ENCODE results near the gene SNX33. TPM values are rescaled to one million over a fixed set of nuclear protein-coding genes. Genes with fewer than 3 reads are reported as not detected.
A peak's percentile ranks its signal among the peaks of the same experiment; 100 is the strongest.

The SNX33 gene
- total and polyA plus RNA-seq, 7 experiments from 2014 or later, result 0.13 to 3.4 (median 1.3) TPM

- H3K4me1 ChIP-seq (ENCODE audit: control insufficient read depth in 2 of 2, insufficient read depth in 2 of 2, low read length in 2 of 2), result peaks cover 23 to 24% of the 10 kb centered on the region in 2 donors
- Mint-ChIP-seq H3K27me3 (no peaks in the 10 kb centered on the region), H3K9me3 (no peaks in the 10 kb centered on the region), H3K4me1 (peaks cover 33 to 49% (median 39%) of the 10 kb centered on the region in 7 donors), H3K4me3 (peak within 1 kb of the TSS; percentile 84 to 98 (median 95)), H3K27ac (peak within 1 kb of the TSS; percentile 39 to 98 (median 96)), H3K36me3 (peaks cover 0 to 20% (median 3%) of the 10 kb centered on the region in 5 donors)
- peak within 1 kb of the TSS; percentile 97 for H3K4me3 ChIP-seq (ENCODE audit: low read length)
- intact Hi-C loops (cut with micrococcal nuclease), result loop anchor here (1.0 to 10.0 kb wide), 18 partner anchors 7 to 1782 kb away; partner anchors contain the start of genes MAN2C1 (in 2 of the 2), SNUPN (in 2 of the 2), ARID3B (in 1 of the 2) and C15orf39 (in 1 of the 2)
- H3K27me3 ChIP-seq (ENCODE audit: control insufficient read depth in 2 of 2, insufficient read depth in 2 of 2, low read length in 2 of 2), result no peaks in the 10 kb centered on the region
- ATAC-seq, result peak; percentile 95
- peaks cover 0 to 14% (median 0%) of the 10 kb centered on the region in 3 experiments for H3K36me3 ChIP-seq (ENCODE audit: control insufficient read depth in 2 of 3, insufficient read depth in 3 of 3, low read length in 3 of 3)
- H3K9me3 ChIP-seq (ENCODE audit: control insufficient read depth in 2 of 3, low read length in 3 of 3), result no peaks in the 10 kb centered on the region
- peak within 1 kb of the TSS; percentile 85 for H3K27ac ChIP-seq (ENCODE audit: low read depth, low read length)
- CTCF ChIA-PET, result interaction anchor here (0.6 to 3.8 kb wide), 11 partner anchors 14 to 272 kb away, joined by 3 to 57 read pairs (median 6); partner anchors contain the start of genes MAN2C1, SIN3A and SNUPN
- POLR2A ChIA-PET, result interaction anchor here (0.5 to 7.3 kb wide), 27 partner anchors 9 to 865 kb away, joined by 3 to 175 read pairs (median 5); partner anchors contain the start of genes C15orf39, MAN2C1, NEIL1 and PPCDC
- peak; percentile 75 to 96 (median 93) for DNase-seq
Observed at GRCh38 chr15:75639709-75640482, 7.8 kb upstream of the SNX33 start, which contains the start of gene IMP3. Gene IMP3, minus strand, starts transcription at chr15:75640224. Its CDS starts 56 bp downstream, at chr15:75640168.

DNA sequence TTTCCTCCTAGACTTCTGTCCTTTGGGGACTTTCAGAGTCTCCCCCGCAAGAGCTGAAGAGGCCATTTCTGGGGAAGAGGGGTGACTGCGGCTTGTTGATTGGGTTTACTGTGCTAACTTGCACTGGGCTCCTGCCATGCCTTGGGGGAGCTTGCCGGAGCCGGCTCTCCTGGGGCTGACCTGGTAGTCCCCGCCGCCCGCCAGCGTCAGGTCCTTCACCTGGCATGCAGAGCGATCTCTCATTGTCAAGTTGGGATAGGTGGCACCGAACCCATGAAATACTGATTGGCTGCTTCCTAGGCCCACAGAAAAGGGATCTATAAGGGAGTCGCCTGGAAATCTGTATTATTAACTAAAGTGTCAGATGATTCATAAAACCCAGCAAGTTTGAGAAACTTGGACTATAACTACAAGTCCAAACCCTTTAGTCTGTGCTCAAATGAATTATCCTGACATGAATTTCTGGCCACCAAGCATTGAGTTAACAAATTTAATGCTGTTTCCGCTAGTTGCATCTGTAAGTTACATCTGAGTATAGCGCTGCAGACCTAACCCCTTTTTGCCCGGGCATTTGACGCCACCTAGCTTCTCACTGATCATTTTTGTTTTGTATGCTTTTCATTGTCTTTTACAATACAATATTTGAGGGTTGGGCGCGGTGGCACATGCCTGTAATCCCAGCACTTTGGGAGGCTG is 7.1 kb upstream of the SNX33 start:
- Histone ChIP-seq H3K27ac (ENCODE audit: low read depth, low read length) (peak overlapping the region; percentile 85), H3K36me3 (ENCODE audit: control insufficient read depth in 2 of 3, insufficient read depth in 3 of 3, low read length in 3 of 3) (peaks cover 0 to 14% (median 0%) of the 10 kb centered on the region in 3 experiments), H3K9me3 (ENCODE audit: control insufficient read depth in 2 of 3, low read length in 3 of 3) (no peaks in the 10 kb centered on the region), H3K4me1 (ENCODE audit: control insufficient read depth in 2 of 2, insufficient read depth in 2 of 2, low read length in 2 of 2) (peaks cover 23 to 24% of the 10 kb centered on the region in 2 donors), H3K4me3 (ENCODE audit: low read length) (peak overlapping the region; percentile 97), H3K27me3 (ENCODE audit: control insufficient read depth in 2 of 2, insufficient read depth in 2 of 2, low read length in 2 of 2) (no peaks in the 10 kb centered on the region)
- Mint-ChIP-seq H3K4me3 (peak overlapping the region; percentile 84 to 98 (median 95)), H3K27me3 (no peaks in the 10 kb centered on the region), H3K9me3 (no peaks in the 10 kb centered on the region), H3K36me3 (peaks cover 0 to 18% (median 3%) of the 10 kb centered on the region in 5 donors), H3K27ac (peak overlapping the region; percentile 39 to 98 (median 96)), H3K4me1 (peaks cover 33 to 49% (median 41%) of the 10 kb centered on the region in 7 donors)
- ATAC-seq, result peak; percentile 49
- intact Hi-C loops (cut with micrococcal nuclease), result loop anchor here (1.0 to 10.0 kb wide), 18 partner anchors 15 to 1782 kb away; partner anchors contain the start of genes MAN2C1 (in 2 of the 2), PTPN9 (in 2 of the 2), SNUPN (in 2 of the 2) and ARID3B (in 1 of the 2)
- ChIA-PET POLR2A (interaction anchor here (0.7 to 7.3 kb wide), 25 partner anchors 10 to 617 kb away, joined by 3 to 175 read pairs (median 6); partner anchors contain the start of genes C15orf39, MAN2C1, NEIL1 and PPCDC), CTCF (interaction anchor here (1.0 to 3.8 kb wide), 12 partner anchors 15 to 293 kb away, joined by 3 to 57 read pairs (median 6); partner anchors contain the start of genes MAN2C1 and SNUPN)
- DNase-seq, result peak in 8 of 9 donors; percentile 44 to 78 (median 72)

- Mint-ChIP-seq H3K27ac (peak overlapping the region; percentile 39 to 98 (median 96)), H3K4me3 (peak overlapping the region; percentile 84 to 98 (median 95)), H3K27me3 (no peaks in the 10 kb centered on the region), H3K9me3 (no peaks in the 10 kb centered on the region), H3K36me3 (peaks cover 0 to 18% (median 3%) of the 10 kb centered on the region in 5 donors), H3K4me1 (peaks cover 29 to 46% (median 40%) of the 10 kb centered on the region in 7 donors)
- Histone ChIP-seq H3K36me3 (ENCODE audit: control insufficient read depth in 2 of 3, insufficient read depth in 3 of 3, low read length in 3 of 3) (peaks cover 0 to 14% (median 0%) of the 10 kb centered on the region in 3 experiments), H3K9me3 (ENCODE audit: control insufficient read depth in 2 of 3, low read length in 3 of 3) (no peaks in the 10 kb centered on the region), H3K27me3 (ENCODE audit: control insufficient read depth in 2 of 2, insufficient read depth in 2 of 2, low read length in 2 of 2) (no peaks in the 10 kb centered on the region), H3K4me3 (ENCODE audit: low read length) (no peak overlapping the region), H3K4me1 (ENCODE audit: control insufficient read depth in 2 of 2, insufficient read depth in 2 of 2, low read length in 2 of 2) (peaks cover 23 to 24% of the 10 kb centered on the region in 2 donors), H3K27ac (ENCODE audit: low read depth, low read length) (peak overlapping the region; percentile 85)
- ChIA-PET POLR2A (interaction anchor here (0.7 to 7.3 kb wide), 19 partner anchors 10 to 440 kb away, joined by 3 to 175 read pairs (median 8); partner anchors contain the start of genes C15orf39, MAN2C1, NEIL1 and PTPN9), CTCF (interaction anchor here (0.7 to 3.8 kb wide), 12 partner anchors 15 to 294 kb away, joined by 3 to 57 read pairs (median 6); partner anchors contain the start of genes MAN2C1 and SNUPN)
- intact Hi-C loops (cut with micrococcal nuclease), result loop anchor here (1.0 to 10.0 kb wide), 10 partner anchors 34 to 1781 kb away; partner anchors contain the start of genes ARID3B (in 1 of the 2), C15orf39 (in 1 of the 2), CLK3 (in 1 of the 2) and CSK (in 1 of the 2)
- ATAC-seq, result no peak
- no peak for DNase-seq
Observed at GRCh38 chr15:75641179-75641503, 6.6 kb upstream of the SNX33 start.

GRCh38 chr15:75641603-75642002 is 6.1 kb upstream of the SNX33 start:
- peaks cover 0 to 3% (median 0%) of the 10 kb centered on the region in 5 donors for H3K27me3 Mint-ChIP-seq
- H3K27ac ChIP-seq (ENCODE audit: low read depth, low read length), result no peak overlapping the region
- DNase-seq (no peak), ATAC-seq (no peak)
- H3K9me3 ChIP-seq (ENCODE audit: control insufficient read depth in 2 of 3, low read length in 3 of 3), result no peaks in the 10 kb centered on the region
- no peak overlapping the region for H3K4me3 ChIP-seq (ENCODE audit: low read length)
- peaks cover 0 to 14% (median 0%) of the 10 kb centered on the region in 3 experiments for H3K36me3 ChIP-seq (ENCODE audit: control insufficient read depth in 2 of 3, insufficient read depth in 3 of 3, low read length in 3 of 3)
- POLR2A ChIA-PET, result interaction anchor here (0.7 to 7.3 kb wide), 15 partner anchors 10 to 274 kb away, joined by 3 to 175 read pairs (median 11); partner anchors contain the start of genes MAN2C1, PTPN9, SIN3A and SNUPN
- intact Hi-C loops (cut with micrococcal nuclease), result loop anchor here (1.0 to 10.0 kb wide), 10 partner anchors 35 to 1781 kb away; partner anchors contain the start of genes ARID3B (in 1 of the 2), C15orf39 (in 1 of the 2), CLK3 (in 1 of the 2) and CSK (in 1 of the 2)
- CTCF ChIA-PET, result interaction anchor here (0.6 to 3.8 kb wide), 12 partner anchors 10 to 600 kb away, joined by 3 to 57 read pairs (median 5); partner anchors contain the start of gene MAN2C1
- H3K4me1 Mint-ChIP-seq, result peaks cover 27 to 49% (median 43%) of the 10 kb centered on the region in 7 donors
- peak overlapping the region in 2 of 9 donors; percentile 4 to 48 for H3K27ac Mint-ChIP-seq
- H3K4me3 Mint-ChIP-seq, result no peak overlapping the region
- peaks cover 24 to 25% of the 10 kb centered on the region in 2 donors for H3K4me1 ChIP-seq (ENCODE audit: control insufficient read depth in 2 of 2, insufficient read depth in 2 of 2, low read length in 2 of 2)
- H3K27me3 ChIP-seq (ENCODE audit: control insufficient read depth in 2 of 2, insufficient read depth in 2 of 2, low read length in 2 of 2), result no peaks in the 10 kb centered on the region
- no peaks in the 10 kb centered on the region for H3K9me3 Mint-ChIP-seq
- H3K36me3 Mint-ChIP-seq, result peaks cover 0 to 18% (median 3%) of the 10 kb centered on the region in 5 donors

- POLR2A ChIA-PET, result interaction anchor here (0.8 to 1.5 kb wide), 2 partner anchors 19 to 136 kb away, joined by 3 to 4 read pairs; partner anchors contain the start of gene SNUPN
- Histone ChIP-seq H3K4me1 (ENCODE audit: control insufficient read depth in 2 of 2, insufficient read depth in 2 of 2, low read length in 2 of 2) (peaks cover 9 to 10% of the 10 kb centered on the region in 2 donors), H3K36me3 (ENCODE audit: control insufficient read depth in 2 of 3, insufficient read depth in 3 of 3, low read length in 3 of 3) (peaks cover 0 to 5% (median 0%) of the 10 kb centered on the region in 3 experiments), H3K9me3 (ENCODE audit: control insufficient read depth in 2 of 3, low read length in 3 of 3) (no peaks in the 10 kb centered on the region), H3K27ac (ENCODE audit: low read depth, low read length) (no peak overlapping the region), H3K27me3 (ENCODE audit: control insufficient read depth in 2 of 2, insufficient read depth in 2 of 2, low read length in 2 of 2) (no peaks in the 10 kb centered on the region), H3K4me3 (ENCODE audit: low read length) (no peak overlapping the region)
- DNase-seq (no peak), ATAC-seq (no peak)
- Mint-ChIP-seq H3K27me3 (peaks cover 0 to 9% (median 0%) of the 10 kb centered on the region in 5 donors), H3K4me1 (peaks cover 8 to 33% (median 27%) of the 10 kb centered on the region in 7 donors), H3K9me3 (no peaks in the 10 kb centered on the region), H3K4me3 (peak overlapping the region in 1 of 10 donors; percentile 51), H3K36me3 (peaks cover 0 to 2% (median 0%) of the 10 kb centered on the region in 5 donors), H3K27ac (peak overlapping the region in 2 of 9 donors; percentile 63 to 66)
- intact Hi-C loops (cut with micrococcal nuclease), result loop anchor here (5.0 to 10.0 kb wide), 6 partner anchors 260 to 1778 kb away; partner anchors contain the start of genes ARID3B (in 1 of the 2), C15orf39 (in 1 of the 2), CLK3 (in 1 of the 2) and CSK (in 1 of the 2)
- CTCF ChIA-PET, result no interaction called here
Observed at GRCh38 chr15:75644376-75644775, 3.3 kb upstream of the SNX33 start.
